Stimulated activated CD4-positive, alpha-beta T cell treated with anti-CD3 and anti-CD28 coated beads, TNF-alpha, amount 100 ng/mL, for 1 hour (primary cell): Measurements from ENCODE around the gene CEP135.
"Not testable (repeated sequence)": the region's sequence is repeated elsewhere in the genome, so short reads cannot be mapped to it uniquely, and the experiment has no call there.

ENCODE experiments used
- DNase-seq, 3 donors: peaks; one replicate each; pipeline ENCODE4 v3.0.0-alpha.2; 2020; ENCODE audit warnings: low read depth in 3 of 3, low spot score in 1 of 3

CEP135 gene

DNA sequence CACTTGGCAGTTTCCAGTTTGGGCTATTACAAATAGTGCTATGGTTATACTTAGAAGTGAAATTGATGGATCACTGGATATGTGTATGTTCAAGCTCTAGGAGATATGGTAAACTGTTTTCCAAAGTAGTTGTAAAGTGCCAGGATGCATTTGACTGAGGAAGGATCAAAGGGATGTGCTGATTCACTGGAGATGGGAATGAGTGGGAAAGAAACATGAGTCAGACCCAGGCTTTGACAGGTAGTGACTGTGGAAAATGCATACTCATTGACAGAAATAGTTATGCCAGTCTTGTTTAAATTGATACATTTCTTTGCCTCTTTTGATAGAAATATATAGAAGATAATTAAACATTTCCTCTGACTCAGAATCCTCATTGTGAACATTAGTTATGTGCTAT is 77.9 kb downstream of the CEP135 start:
- no peak for DNase-seq

DNA sequence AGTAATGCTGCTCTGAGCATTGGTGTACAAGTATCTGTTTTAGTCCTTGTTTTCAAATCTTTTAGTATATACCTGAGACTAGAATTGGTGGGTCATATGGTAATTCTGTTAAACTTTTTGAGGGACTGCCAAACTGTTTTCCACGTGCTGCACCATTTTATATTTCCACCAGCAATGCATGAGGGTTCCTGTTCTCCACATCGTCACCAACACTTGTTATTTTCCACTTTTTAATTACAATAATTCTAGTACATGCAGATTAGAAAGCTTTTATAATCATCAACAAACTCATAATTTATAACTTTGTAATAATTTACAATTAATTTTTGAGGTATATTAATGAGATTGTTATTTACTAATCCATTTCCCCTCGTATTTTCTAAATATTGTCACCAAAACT is 79.4 kb downstream of the CEP135 start:
- no peak for DNase-seq

DNA sequence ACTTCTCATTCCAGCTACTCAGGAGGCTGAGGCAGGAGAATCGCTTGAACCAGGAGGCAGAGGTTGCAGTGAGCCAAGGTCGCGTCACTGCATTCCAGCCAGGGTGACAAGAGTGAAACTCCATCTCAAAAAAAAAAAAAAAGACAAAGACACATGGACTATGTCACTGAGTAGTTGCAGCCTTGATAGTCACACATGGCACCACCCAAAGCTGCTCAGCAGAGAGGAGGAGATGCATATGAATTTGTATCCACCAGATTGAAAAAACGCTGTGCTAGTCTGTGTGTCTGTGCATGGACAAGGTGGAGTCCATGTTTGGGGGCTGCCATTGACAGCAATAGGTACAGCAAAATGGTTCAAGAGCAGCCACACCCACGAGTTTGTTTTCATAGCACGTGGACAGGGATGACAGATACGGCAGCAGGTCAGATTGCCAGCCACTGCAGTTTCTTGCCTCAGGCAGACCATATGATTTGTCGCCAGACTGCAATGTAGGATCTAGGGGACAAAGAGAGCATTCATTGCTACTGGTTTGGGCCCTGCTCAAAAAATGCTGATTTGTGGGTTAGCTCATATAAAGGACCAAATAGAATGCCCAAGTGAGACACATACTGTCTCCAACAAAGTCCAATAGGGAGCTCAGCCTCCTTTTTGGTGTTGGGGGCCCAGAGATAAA is 89.9 kb downstream of the CEP135 start:
- DNase-seq, result no peak

DNA sequence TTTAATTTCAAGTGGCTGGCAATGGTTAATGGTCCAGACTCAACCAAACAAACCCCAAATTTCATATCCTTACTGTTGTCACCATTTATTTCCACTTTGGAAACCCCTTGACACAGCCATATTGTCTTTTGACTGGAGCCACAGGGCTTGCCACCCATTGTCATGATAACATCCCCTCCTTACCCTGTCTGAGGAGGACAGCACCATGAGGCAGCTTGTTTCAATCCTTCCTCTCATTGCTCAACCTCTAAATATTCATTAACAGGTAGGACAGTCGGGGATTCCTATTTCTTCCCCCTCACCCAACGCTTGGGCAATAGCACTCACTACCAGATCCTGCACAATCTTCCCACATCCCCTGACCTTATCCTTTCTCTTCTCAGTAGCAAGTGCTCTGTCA is 92.1 kb downstream of the CEP135 start:
- no peak for DNase-seq

DNA sequence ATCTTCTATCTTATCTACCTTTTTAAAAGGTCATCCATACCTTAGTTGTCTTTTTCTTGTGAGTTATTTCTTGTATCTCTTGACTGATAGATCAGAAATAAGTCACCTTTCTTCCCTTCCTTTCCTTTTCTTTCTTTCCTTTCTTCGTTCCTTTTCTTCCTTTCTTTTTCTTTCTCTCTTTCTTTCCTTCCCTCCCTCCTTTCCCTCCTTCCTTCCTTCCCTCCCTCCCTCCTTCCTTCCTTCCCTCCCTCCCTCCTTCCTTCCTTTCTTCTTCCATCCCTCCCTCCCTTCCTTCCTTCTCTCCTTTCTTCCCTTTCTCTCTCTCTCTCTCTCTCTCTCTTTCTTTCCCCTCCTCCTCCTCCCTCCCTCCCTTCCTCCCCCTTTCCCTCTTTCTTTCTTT is 93.5 kb downstream of the CEP135 start:
- no peak for DNase-seq

DNA sequence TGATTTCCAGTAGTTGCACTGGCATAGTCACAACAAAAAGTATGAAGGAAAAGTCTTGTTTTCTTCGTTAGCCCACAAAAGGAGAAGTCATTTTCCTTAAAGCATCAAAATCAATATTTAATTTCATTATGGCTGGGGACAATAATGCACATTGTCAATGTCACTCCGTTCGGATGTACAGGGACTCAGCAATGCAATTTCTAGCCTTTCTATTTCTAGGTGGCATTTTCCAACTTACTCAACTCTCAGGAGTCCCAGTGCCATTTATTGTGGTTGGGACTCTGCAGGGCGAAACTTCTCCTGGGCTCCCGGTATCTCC is 99.6 kb downstream of the CEP135 start:
- DNase-seq, result no peak

DNA sequence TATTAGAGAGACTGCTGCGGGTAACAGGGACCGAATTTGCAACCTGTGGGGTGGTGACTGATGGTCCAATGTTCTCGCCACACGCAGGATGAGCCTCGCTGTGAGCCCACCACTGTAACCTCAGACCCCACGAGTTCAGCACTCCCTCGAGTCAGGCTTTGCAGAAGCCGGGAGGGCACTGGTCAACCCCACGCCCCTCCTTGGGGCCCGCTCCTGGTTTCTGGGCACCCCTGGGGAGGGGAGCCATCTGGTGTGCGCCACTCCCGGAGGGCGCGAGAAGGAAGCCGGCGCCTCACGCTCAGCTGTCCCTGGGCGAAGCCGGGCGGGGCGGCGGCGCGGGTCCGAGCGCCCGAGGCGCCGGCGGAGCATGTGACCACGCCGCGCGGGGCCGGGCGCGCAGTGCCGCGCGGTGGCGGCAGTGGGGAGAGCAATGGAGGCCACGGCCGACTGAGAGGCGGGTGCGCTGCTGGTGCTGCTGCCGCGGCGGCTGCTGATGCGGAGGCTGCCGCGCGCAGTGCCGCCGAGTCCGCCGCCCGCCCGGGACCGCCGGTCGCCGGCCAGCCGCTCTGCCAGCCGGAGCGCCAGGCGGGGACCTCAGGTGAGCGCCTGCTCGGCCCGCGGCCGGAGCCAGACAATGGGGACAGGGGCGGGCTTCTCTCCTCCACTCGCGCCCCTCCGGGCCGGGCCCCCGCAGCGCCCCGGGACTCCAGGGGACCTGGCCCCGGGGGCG is 100.1 kb downstream of the CEP135 start:
- DNase-seq, result peak in 1 of 3 donors; percentile 12

DNA sequence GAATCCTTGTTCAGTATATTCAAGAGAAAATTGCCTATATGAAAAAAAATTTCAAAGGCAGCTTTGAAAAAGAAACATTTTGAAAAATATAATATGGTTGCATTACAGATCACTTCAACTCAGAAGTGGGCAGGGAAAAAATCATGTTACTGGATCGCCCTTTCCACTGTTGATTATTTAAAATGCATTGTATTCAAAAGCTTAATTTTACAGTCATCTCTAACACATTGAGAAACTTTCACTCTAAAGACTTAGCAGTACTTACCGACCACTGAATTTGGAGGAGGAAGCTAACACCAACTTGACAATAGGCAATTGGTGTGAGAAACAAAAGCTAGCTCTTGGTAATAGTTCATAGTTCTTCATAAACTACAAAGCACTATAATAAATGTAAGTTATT is 101.9 kb downstream of the CEP135 start:
- DNase-seq, result no peak

DNA sequence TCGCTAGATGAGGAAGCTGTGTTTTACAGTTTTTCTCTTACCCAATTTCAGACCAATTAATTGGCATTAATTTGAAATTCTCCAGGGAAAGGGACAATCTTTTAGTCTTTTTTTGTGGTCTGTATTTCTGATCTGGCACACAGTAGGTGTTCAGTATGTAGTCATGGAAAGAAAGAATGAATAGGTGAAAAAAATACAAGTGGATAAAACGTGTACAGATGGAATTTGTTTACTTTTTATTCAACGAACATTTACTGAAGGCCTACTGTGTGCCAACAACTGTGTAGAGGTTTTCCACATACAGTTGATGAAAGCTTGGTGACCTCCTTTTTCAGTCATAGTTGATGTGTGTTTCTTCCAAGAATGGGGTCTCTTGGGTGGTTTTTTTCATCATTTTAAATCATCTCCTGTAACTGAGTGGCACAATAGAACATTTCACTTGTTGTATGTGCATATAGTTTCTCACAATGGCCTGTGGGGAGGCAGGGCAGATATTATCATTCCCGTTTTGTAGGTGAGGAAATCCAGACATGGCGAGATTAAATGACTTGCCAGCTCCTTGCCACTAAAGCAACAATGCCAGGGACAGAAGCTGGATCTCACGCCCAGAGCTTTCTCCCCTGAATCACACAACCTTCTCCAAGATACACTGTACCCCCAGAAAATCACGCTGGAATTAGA is 102.4 kb downstream of the CEP135 start:
- no peak for DNase-seq

DNA sequence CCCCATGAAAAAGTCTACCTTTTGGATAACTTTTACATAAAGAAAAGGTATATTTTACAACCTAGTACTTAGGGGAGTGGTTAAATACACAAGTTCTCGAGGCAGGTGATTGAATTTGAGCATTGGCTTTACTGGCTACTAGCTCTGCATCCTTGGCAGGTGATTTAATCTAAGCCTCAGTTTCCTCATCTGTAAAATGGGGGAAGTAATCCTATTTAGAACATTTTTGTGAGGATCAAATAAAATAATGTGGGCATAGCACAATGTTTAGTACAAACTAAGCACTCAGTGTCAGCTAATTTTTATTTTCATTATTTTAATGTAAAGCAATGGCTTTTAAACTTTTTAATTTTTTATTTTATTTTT is 102.9 kb downstream of the CEP135 start:
- no peak for DNase-seq

DNA sequence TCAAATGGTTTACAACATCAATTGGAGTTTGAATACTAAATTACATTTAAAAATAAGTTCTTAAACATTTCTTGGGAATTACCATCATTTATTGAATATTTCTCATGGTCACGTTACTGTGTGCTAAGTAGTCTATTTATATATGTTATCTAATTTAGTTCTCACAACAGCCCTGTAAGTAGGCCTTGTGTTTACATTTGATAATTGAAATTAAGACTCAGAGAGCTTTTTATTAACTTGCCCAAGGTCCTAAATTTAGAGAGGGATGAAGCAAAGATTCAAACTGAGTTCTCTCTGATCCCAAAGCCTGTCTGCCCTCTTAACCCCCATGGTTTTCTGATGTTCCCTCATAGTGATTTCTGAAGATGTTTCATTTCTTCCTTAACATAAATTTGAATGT is 103.7 kb downstream of the CEP135 start:
- DNase-seq, result no peak

DNA sequence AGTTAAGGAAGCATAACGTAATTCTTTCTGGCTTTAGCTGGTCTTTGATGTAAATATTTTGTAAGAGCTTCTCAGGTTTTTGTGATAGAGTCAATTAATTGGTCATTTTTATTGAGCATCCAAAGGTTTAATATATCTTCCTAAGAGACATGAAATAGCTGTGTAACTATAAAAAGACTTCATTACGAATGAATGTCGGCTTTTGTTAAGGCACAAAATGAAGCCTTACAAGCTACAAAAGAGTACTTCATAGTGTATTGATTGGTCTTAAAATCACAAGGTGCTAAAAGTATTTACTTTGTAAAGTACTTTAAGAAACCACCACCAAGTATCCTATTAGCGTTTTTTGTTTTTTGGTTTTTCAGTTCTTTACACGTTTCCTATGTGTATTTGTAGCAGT is 104.2 kb downstream of the CEP135 start:
- DNase-seq, result no peak

DNA sequence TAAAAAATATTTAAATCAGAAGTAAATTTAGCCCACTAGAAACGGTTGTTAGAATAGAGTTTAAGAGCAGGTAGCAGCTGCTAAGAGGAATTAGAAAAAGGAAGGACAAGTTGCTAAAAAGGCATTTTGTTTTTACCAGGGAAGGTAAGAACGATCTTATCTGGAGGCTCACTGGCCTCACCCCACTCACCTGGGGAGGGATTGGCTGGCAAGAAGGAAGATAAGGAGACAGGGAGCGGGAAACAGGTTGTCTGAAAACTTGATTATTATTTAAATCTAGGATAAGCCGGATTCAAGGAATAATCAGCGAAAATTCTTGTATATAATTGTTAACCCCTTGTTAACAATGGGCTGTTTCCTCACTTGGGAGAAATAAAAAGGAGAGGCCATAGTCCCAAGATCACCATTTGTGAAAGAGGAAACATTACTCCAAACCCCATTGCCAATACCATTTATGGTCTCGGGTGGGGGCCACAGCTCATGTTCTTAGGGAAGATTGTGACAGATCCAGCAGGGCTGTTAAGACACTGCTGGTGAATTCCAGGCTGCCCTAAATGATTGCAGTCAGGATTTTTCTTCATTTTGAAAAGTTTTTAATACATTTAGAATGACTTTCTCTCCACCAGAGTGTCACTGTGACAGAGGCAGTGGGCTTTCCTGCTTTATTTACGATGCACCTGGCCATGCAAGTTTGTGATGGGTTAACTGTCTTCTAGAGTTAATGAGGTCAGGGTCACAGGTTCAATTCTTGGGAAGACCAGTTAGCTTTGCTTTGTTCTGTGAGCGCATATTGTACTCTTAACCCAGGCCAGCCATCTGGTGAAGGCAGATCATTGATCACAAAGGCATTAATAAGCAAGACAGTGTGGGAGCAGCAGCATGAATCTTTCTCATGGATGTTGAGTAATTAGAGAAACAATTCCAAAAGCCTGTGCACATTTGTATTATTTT is 106.6 kb downstream of the CEP135 start:
- DNase-seq, result no peak

DNA sequence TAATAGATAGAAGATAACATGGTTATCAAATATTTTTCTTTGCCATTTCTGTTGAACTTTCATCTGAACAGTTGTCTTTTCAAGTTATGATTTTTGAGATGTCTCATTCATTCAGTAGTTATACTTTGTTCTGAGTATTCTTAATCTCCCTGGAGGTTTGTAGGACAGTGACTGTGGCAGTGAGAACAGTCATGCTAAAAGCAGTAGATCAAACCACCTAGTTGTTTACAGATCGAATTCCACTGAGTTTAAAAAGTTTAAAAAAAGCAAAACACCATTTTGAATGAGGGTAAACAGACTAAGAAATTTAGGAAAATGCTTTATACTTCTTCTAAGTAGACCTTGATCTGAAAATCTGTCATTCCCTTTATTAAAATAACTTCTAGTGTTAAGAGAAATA is 107.2 kb downstream of the CEP135 start:
- DNase-seq, result no peak

DNA sequence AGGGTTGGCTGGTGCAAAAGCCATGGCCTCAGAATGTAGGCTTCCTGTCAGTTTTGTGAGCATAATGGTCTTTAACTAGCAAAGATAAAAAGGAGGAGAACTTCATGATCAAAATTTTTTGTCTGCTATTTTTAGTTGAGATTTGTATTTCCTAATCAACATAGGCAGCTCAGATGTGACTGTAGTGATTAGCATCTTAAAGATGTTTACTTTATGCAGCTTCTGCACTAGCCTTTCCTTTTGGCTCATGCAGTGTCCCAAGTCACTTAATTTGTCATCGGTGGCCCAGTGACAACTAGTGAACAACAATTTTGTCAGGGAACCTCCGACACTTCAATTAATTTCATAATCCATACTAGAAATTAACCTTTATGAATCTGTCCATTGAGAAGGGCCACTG is 109.8 kb downstream of the CEP135 start:
- no peak for DNase-seq

DNA sequence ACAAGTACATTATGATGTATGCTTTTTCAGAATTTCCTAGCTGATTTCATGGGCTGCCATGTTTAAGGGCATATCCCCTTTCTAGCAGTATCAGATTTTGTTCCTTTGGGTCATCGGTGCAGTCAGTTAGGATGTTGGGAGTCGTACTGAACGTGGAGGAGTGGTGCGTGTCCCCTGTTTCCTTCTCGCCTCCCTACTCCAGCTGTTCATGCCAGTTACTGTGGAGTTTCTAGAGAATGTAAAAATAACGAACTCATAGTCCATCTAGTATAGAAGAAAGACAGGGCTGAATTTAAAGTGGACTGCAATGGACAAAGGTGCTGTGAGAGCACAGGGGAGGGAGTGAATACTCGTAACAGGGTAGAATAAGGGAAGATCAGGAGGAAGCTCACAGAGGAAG is 111.3 kb downstream of the CEP135 start:
- DNase-seq, result no peak

DNA sequence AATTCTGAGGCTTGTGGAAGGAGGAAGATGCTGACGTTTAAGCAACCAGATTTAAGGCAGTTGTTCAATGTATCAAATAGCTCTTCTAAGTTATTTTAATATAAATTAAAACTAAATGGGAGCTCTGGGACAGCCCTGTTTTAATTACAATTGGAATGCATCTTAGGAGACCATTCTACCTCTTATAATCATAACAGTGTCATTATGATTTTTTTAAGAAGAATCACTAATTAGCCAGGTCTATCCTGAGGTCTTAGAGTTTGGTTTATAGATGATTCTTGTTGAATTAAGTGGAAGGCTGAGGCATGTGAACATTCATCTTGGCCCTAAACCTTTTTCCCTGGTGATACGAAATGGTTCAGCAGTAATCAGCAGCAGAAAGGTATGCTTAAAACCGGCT is 113.4 kb downstream of the CEP135 start:
- DNase-seq, result no peak

DNA sequence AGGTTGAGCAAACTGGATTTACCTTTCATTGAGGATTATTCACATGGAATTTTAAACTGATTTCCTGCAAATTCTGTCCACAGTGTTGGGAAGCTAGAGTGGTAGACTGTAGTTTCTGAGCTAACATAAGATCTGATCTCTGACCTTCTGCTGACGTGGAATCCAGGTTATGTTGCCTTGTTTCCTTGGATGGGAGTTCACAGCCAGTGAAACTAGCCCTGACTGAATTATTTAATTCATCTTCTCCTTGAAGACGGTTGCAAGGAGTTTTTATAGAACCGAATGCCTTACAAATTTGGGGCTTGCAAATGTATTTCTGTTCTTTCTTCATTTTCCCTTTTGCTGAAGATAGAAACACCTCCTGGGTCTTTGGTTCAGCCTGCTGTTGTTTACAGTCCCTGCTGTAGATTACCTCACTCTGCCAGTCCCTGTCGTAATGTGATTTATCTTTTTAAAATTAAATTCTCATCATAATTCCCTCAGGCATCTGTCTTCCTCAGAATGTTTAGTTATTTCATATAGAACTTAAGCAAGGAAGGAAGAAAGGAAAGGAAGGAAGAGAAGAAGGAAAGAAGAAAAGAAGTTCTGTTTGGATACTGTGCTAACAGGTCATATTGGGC is 113.9 kb downstream of the CEP135 start:
- no peak for DNase-seq

DNA sequence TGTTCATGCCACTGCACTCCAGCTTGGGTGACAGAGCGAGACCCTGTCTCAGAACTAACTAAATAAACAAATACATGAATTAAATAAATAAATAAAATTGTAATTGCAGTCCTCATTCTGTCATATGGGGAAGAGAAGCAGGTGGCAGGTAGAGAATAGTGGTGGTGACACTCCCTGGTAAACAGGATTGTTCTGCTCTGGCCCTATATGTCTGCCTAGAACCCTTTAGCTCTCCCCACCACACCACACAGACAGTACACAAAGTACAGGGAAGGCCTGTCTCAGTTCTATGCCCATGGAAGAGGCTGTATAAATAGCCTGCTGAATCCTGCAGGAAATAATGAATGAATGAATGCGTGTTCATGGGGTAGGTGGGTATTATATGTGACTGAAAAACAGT is 117.7 kb downstream of the CEP135 start:
- no peak for DNase-seq

DNA sequence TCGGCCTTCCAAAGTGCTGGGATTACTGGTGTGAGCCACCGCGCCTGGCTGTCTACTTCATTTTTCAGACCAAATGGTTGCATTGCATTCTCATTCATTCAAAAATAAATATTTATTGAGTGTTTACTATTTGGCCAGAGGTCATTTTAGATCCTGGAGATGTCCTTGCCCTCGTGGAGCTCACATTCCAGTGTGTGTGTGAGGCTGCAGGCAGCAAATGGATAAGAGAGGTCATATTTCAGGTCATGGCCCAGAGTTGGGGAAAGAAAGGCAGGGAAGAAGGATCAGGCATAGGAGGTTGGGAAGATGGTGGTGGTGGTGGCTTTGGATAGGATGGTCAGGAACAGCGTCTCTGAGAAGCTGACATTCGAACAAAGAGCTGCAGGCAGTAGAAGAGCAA is 119.1 kb downstream of the CEP135 start:
- DNase-seq, result no peak

DNA sequence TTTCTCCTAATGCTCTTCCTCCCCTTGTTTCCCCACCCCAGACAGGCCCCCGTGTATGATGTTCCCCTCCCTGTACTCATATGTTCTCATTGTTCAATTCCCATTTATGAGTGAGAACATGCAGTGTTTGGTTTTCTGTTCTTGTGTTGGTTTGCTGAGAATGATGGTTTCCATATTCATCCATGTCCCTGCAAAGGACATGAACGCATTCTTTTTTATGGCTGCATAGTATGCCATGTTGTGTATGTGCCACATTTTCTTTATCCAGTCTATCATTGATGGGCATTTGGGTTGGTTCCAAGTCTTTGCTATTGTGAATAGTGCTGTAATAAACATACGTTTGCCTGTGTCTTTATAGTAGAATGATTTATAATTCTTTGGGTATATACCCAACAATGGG is 124.0 kb downstream of the CEP135 start:
- DNase-seq, result not testable (repeated sequence)
